GM23338 (cell line): ENCODE results near the gene TGFB3. TPM values are rescaled to one million over a fixed set of nuclear protein-coding genes. Genes with fewer than 3 reads are reported as not detected.

Source experiments
- ATAC-seq: fragments of 200-7000 bp; cut with Tn5 transposase; 3 replicates; pipeline ENCODE4 v1.9.1; 2020
- DNase-seq: peaks from one replicate; pipeline ENCODE4 v3.0.0-alpha.2; 2015; ENCODE audit warnings: low spot score
- H2AFZ ChIP-seq: fragments of 200-600 bp; sonication (generic); 2 replicates; pipeline ENCODE4 v1.8.0; 2016; ENCODE audit warnings: antibody characterized with exemption, mild to moderate bottlenecking, moderate library complexity
- H3F3A ChIP-seq: fragments of 200-600 bp; sonication (generic); replicated peaks from 2 replicates; pipeline ENCODE4 v1.8.0; 2017; ENCODE audit warnings: antibody characterized with exemption, mixed run types, low read depth
- H3K27ac ChIP-seq: fragments of 200-600 bp; sonication (generic); 2 replicates; pipeline ENCODE4 v1.6.1; 2016; ENCODE audit warnings: low read depth
- H3K27me3 ChIP-seq: fragments of 200-600 bp; sonication (generic); 2 replicates; pipeline ENCODE4 v1.8.0; 2016; ENCODE audit warnings: mild to moderate bottlenecking, mixed run types, moderate library complexity; ENCODE audit not compliant: insufficient read depth
- H3K36me3 ChIP-seq: fragments of 200-600 bp; sonication (generic); 2 replicates; pipeline ENCODE4 v1.8.0; 2016; ENCODE audit warnings: mild to moderate bottlenecking; ENCODE audit not compliant: insufficient read depth
- H3K4me1 ChIP-seq: fragments of 200-600 bp; sonication (generic); 2 replicates; pipeline ENCODE4 v1.8.0; 2016; ENCODE audit warnings: mild to moderate bottlenecking, moderate library complexity; ENCODE audit not compliant: insufficient read depth
- H3K4me2 ChIP-seq: fragments of 200-600 bp; sonication (generic); 2 replicates; pipeline ENCODE4 v1.7.1; 2017; ENCODE audit warnings: mixed run types
- H3K4me3 ChIP-seq: fragments of 200-600 bp; sonication (generic); 2 replicates; pipeline ENCODE4 v1.6.1; 2016; ENCODE audit warnings: mixed run types
- H3K79me2 ChIP-seq: fragments of 200-600 bp; sonication (generic); replicated peaks from 2 replicates; pipeline ENCODE4 v1.8.0; 2017; ENCODE audit warnings: mild to moderate bottlenecking; ENCODE audit not compliant: insufficient read depth
- H3K9me2 ChIP-seq: fragments of 200-600 bp; sonication (generic); 2 replicates; pipeline ENCODE4 v1.8.0; 2017; ENCODE audit not compliant: insufficient read depth
- H4K20me1 ChIP-seq: fragments of 200-600 bp; sonication (generic); replicated peaks from 2 replicates; pipeline ENCODE4 v1.8.0; 2017; ENCODE audit warnings: mild to moderate bottlenecking; ENCODE audit not compliant: insufficient read depth
- H3K27ac Mint-ChIP-seq: 2 replicates; pipeline ENCODE4 v1.8.0; 2020; ENCODE audit warnings: inconsistent platforms, mild to moderate bottlenecking, moderate library complexity, mixed read lengths
- H3K27me3 Mint-ChIP-seq: 3 replicates; pipeline ENCODE4 v1.8.0; 2022; ENCODE audit warnings: low read depth, mild to moderate bottlenecking, moderate library complexity, mixed read lengths, inconsistent platforms; ENCODE audit not compliant: insufficient read depth, poor library complexity
- H3K36me3 Mint-ChIP-seq: 3 replicates; pipeline ENCODE4 v1.8.0; 2021; ENCODE audit warnings: low read depth, mild to moderate bottlenecking, inconsistent platforms, moderate library complexity, mixed read lengths
- H3K4me1 Mint-ChIP-seq: 3 replicates; pipeline ENCODE4 v1.8.0; 2020; ENCODE audit warnings: mild to moderate bottlenecking, inconsistent platforms, mixed read lengths
- H3K4me3 Mint-ChIP-seq: 3 replicates; pipeline ENCODE4 v1.8.0; 2021; ENCODE audit warnings: moderate library complexity, mild to moderate bottlenecking, inconsistent platforms, mixed read lengths
- H3K9me3 Mint-ChIP-seq: 3 replicates; pipeline ENCODE4 v1.8.0; 2020; ENCODE audit warnings: moderate library complexity, mild to moderate bottlenecking, inconsistent platforms, mixed read lengths
- CREB1 ChIP-seq: fragments of 250-450 bp; sonication (Bioruptor Pico); IDR thresholded peaks from 2 replicates; pipeline ENCODE4 v1.5.0; 2020; ENCODE audit warnings: low read depth, mild to moderate bottlenecking, moderate library complexity
- CTCF ChIP-seq, 2 experiments: fragments of 200-600 bp in 1 of 2; sonication (generic) in 1 of 2; conservative IDR thresholded peaks; 2 replicates each; pipeline versions ENCODE4 v1.5.1 to v1.6.1; 2016 to 2017; ENCODE audit warnings: antibody characterized with exemption in 2 of 2, low read depth in 2 of 2, mild to moderate bottlenecking in 2 of 2, moderate library complexity in 1 of 2
- ETS1 ChIP-seq: IDR thresholded peaks from 2 replicates; pipeline ENCODE4 v1.6.1; 2016; ENCODE audit warnings: antibody characterized with exemption
- EZH2 ChIP-seq: fragments of 200-600 bp; sonication (generic); IDR thresholded peaks from one replicate; pipeline ENCODE4 v1.8.0; 2017; ENCODE audit warnings: antibody characterized with exemption, mild to moderate bottlenecking, low read depth; ENCODE audit not compliant: unreplicated experiment
- EZH2phosphoT487 ChIP-seq: fragments of 200-600 bp; sonication (generic); IDR thresholded peaks from one replicate; pipeline ENCODE4 v1.8.1; 2018; ENCODE audit warnings: antibody characterized with exemption; ENCODE audit not compliant: unreplicated experiment
- JUNB ChIP-seq: IDR thresholded peaks from one replicate; pipeline ENCODE4 v1.6.1; 2016; ENCODE audit warnings: antibody characterized with exemption; ENCODE audit not compliant: unreplicated experiment
- NANOG ChIP-seq: IDR thresholded peaks from 2 replicates; pipeline ENCODE4 v1.6.1; 2016; ENCODE audit warnings: antibody characterized with exemption, borderline replicate concordance
- POLR2AphosphoS5 ChIP-seq: IDR thresholded peaks from 2 replicates; pipeline ENCODE4 v1.6.1; 2016; ENCODE audit warnings: antibody characterized with exemption, low read depth
- STAT1 ChIP-seq: IDR thresholded peaks from one replicate; pipeline ENCODE4 v1.6.1; 2016; ENCODE audit warnings: antibody characterized with exemption; ENCODE audit not compliant: unreplicated experiment
- ZNF331 ChIP-seq: fragments of 250-450 bp; sonication (Bioruptor Pico); IDR thresholded peaks from 2 replicates; pipeline ENCODE4 v1.5.0; 2020; ENCODE audit warnings: low read depth, mild to moderate bottlenecking, moderate library complexity
- ZNF462 ChIP-seq: fragments of 250-450 bp; sonication (Bioruptor Pico); IDR thresholded peaks from 2 replicates; pipeline ENCODE4 v1.5.0; 2020; ENCODE audit warnings: mild to moderate bottlenecking, moderate library complexity
- polyA plus RNA-seq: library from polyadenylated mRNA; unstranded; fragments of >200 nt; fragmentation: Nextera tagmentation; extraction: Ambion mirVana; gene quantifications from 2 replicates; pipeline ENCODE4 v1.2.1, GENCODE V29; 2016
- total RNA-seq: library from RNA; depleted of rRNA; stranded (reverse); fragments of >200 nt; shearing (Covaris generic); gene quantifications from 2 replicates; pipeline ENCODE4 v1.2.3, GENCODE V29; 2014

The TGFB3 gene
- total and polyA plus RNA-seq, 2 experiments from 2014 or later: 0.17 to 0.87 TPM

- Histone ChIP-seq H3F3A (no peaks in the 10 kb centered on the region), H3K36me3 (no peaks in the 10 kb centered on the region), H3K4me3 (no peak overlapping the region), H2AFZ (no peak overlapping the region), H3K4me1 (0 out of 2 replicates have a peak, but pooled peaks cover 12% of the 10 kb centered on the region), H3K4me2 (no peak overlapping the region), H3K9me2 (no peaks in the 10 kb centered on the region), H4K20me1 (no peaks in the 10 kb centered on the region), H3K27me3 (no peaks in the 10 kb centered on the region), H3K27ac (no peak overlapping the region), H3K79me2 (no peaks in the 10 kb centered on the region)
- no peak for ATAC-seq
- TF ChIP-seq ETS1: no peak
- H3K27me3 Mint-ChIP-seq: peaks cover 5% of the 10 kb centered on the region
- no peak for DNase-seq
- peaks cover 18% of the 10 kb centered on the region for H3K4me1 Mint-ChIP-seq
- H3K27ac Mint-ChIP-seq: 0 out of 2 replicates have a peak overlapping the region, but pooled peaks have one; percentile 33
- peaks cover 17% of the 10 kb centered on the region; the same call in 2 of the 3 replicates for H3K36me3 Mint-ChIP-seq
- H3K4me3 Mint-ChIP-seq: no peak overlapping the region
- H3K9me3 Mint-ChIP-seq: peaks cover 10% of the 10 kb centered on the region; the same call in 2 of the 3 replicates
Observed at GRCh38 chr14:75917946-75918335, 63.9 kb downstream of the TGFB3 start.

- Histone ChIP-seq H3K79me2 (no peaks in the 10 kb centered on the region), H3K36me3 (no peaks in the 10 kb centered on the region), H3F3A (no peaks in the 10 kb centered on the region), H3K4me3 (no peak overlapping the region), H3K4me1 (0 out of 2 replicates have a peak, but pooled peaks cover 12% of the 10 kb centered on the region), H3K9me2 (no peaks in the 10 kb centered on the region), H4K20me1 (no peaks in the 10 kb centered on the region), H3K27ac (no peak overlapping the region), H3K27me3 (no peaks in the 10 kb centered on the region), H2AFZ (no peak overlapping the region), H3K4me2 (no peak overlapping the region)
- peak; percentile 91 for ATAC-seq
- peaks cover 6% of the 10 kb centered on the region for H3K27me3 Mint-ChIP-seq
- no peak overlapping the region for H3K4me3 Mint-ChIP-seq
- peaks cover 18% of the 10 kb centered on the region for H3K4me1 Mint-ChIP-seq
- peaks cover 10% of the 10 kb centered on the region; the same call in 2 of the 3 replicates for H3K9me3 Mint-ChIP-seq
- 0 out of 2 replicates have a peak overlapping the region, but pooled peaks have one; percentile 33 for H3K27ac Mint-ChIP-seq
- peaks cover 17% of the 10 kb centered on the region; the same call in 2 of the 3 replicates for H3K36me3 Mint-ChIP-seq
- DNase-seq: peak; percentile 27
- TF ChIP-seq EZH2phosphoT487 (no peak), ZNF331 (CRISPR knock-in tag) (no peak), CREB1 (CRISPR knock-in tag) (no peak), JUNB (no peak), CTCF (conservative IDR thresholded peaks at IDR 0.05; ENCODE audit: low read depth in 2 of 2) (no peak), ZNF462 (CRISPR knock-in tag) (no peak), STAT1 (no peak), EZH2 (no peak), NANOG (no peak), POLR2AphosphoS5 (no peak), ETS1 (no peak)
Observed at GRCh38 chr14:75917322-75917945, 64.4 kb downstream of the TGFB3 start.
